Breast epithelium (tissue), 4 donors: ENCODE measurements around the gene SSR4. TPM values are rescaled to one million over a fixed set of nuclear protein-coding genes. Genes with fewer than 3 reads are reported as not detected.
"Not testable (repeated sequence)": the region's sequence is repeated elsewhere in the genome, so short reads cannot be mapped to it uniquely, and the experiment has no call there.

Experiments
- DNase-seq, 2 donors: peaks; one replicate each; pipeline ENCODE4 v3.0.0-alpha.2; 2019; ENCODE audit warnings: low spot score in 2 of 2
- H3K27ac ChIP-seq, 2 donors: fragments of 200-600 bp; sonication (generic) in 1 of 2; one replicate each; pipeline ENCODE4 v1.5.1; 2016 to 2019; ENCODE audit warnings: mild to moderate bottlenecking in 1 of 2
- H3K27me3 ChIP-seq, 2 donors: fragments of 200-600 bp; sonication (generic) in 1 of 2; one replicate each; pipeline versions ENCODE4 v1.5.1 to v1.6.0; 2017 to 2019; ENCODE audit warnings: control low read depth in 1 of 2, mild to moderate bottlenecking in 1 of 2
- H3K36me3 ChIP-seq: fragments of 200-600 bp; one replicate; pipeline ENCODE4 v1.5.1; 2019
- H3K4me1 ChIP-seq, 2 donors: fragments of 200-600 bp; sonication (generic); one replicate each; pipeline ENCODE4 v1.5.1; 2016 to 2019; ENCODE audit warnings: control low read depth in 1 of 2
- H3K4me3 ChIP-seq, 3 donors: fragments of 200-600 bp; sonication (generic); 1 replicate in 2 of 3; 2 replicates in 1 of 3; pipeline ENCODE4 v1.5.1; 2016 to 2019; ENCODE audit warnings: mild to moderate bottlenecking in 3 of 3, moderate library complexity in 2 of 3
- H3K9me3 ChIP-seq, 2 donors: fragments of 200-600 bp; sonication (generic) in 1 of 2; one replicate each; pipeline ENCODE4 v1.5.1; 2016 to 2019; ENCODE audit warnings: control low read depth in 1 of 2
- CTCF ChIP-seq, 3 donors: fragments of 450-650 bp; IDR thresholded peaks; one replicate each; pipeline ENCODE4 v1.5.1; 2016 to 2017; ENCODE audit warnings: antibody characterized with exemption in 3 of 3, mild to moderate bottlenecking in 3 of 3, moderate library complexity in 3 of 3
- POLR2A ChIP-seq: fragments of 450-650 bp; IDR thresholded peaks from one replicate; pipeline ENCODE4 v1.6.1; 2016; ENCODE audit warnings: antibody characterized with exemption, mild to moderate bottlenecking, moderate library complexity
- POLR2AphosphoS5 ChIP-seq, 3 donors: sonication (generic); formaldehyde crosslinking; IDR thresholded peaks; one replicate each; pipeline ENCODE4 v1.6.1; 2017; ENCODE audit warnings: antibody characterized with exemption in 3 of 3
- intact Hi-C: fragments of 100-400 bp; cut with DNase I; formaldehyde crosslinking; loops from one replicate; pipeline ENCODE4 v1.15.1; 2023; ENCODE audit warnings: low total_unique reads
- total RNA-seq, 3 donors: library from RNA; depleted of rRNA; stranded (reverse); fragments of >200 nt; gene quantifications; one replicate each; pipeline ENCODE4 v1.1.0, GENCODE V29; 2016

The SSR4 gene
- total RNA-seq, result 100 to 1,000 TPM; 112 to 252 (median 182) TPM

DNA sequence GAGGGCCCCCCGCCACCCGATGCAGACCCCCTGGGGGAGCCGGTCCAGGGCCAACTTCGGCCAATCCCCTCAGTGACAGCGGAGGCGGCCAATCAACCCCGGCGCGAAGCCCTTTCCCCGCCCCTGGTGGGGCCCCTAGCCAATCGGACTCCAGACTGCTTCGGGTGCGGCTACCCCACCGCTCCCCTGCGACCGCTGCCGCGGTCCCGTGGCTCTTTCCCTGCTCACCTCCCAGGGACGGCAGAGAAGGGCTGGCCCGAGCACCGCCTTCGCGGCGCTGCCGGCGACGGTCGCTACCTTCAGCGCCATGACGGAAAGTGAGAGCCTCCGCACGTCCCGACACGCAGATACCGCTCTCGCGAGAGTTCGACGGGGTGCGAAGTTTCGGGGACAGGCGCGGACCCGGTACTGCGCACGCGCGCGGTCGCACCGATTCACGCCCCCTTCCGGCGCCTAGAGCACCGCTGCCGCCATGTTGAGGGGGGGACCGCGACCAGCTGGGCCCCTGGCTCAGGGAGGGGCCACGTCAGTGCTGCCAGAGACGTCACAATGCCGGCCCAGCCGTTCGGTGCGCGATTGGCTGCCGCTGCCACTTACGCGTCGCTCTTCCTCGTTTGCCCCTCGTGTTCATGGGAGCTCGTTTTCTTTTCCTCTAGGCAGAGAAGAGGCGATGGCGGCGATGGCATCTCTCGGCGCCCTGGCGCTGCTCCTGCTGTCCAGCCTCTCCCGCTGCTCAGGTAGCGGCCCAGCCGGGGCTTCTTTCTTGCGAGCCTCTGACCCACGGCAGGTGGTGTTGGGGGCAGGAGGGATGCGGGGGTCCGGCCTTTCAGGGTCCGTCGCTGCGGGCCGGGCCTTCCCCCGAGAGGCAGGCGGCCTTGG is at the start of gene SSR4, which contains the start of gene IDH3G:
Gene SSR4 (plus strand): TSS at position 651 of the 879 bp plus-strand sequence. CDS start 20 bp downstream, at position 671.
Gene IDH3G (minus strand): TSS at position 358 of the 879 bp plus-strand sequence. CDS start 49 bp downstream, at position 309.
- H3K36me3 ChIP-seq, result no peaks in the 10 kb centered on the region
- H3K27ac ChIP-seq, result peak within 1 kb of the TSS; percentile 89 to 97
- H3K4me3 ChIP-seq, result peak within 1 kb of the TSS; percentile 56 to 83 (median 65)
- intact Hi-C loops, result loop anchor here (10.0 kb wide), 1 partner anchor 161 kb away; no protein-coding TSS in a partner anchor
- no peaks in the 10 kb centered on the region for H3K4me1 ChIP-seq
- peaks cover 0 to 37% of the 10 kb centered on the region in 2 donors for H3K27me3 ChIP-seq
- peak; percentile 89 to 90 for DNase-seq
- peaks cover 11 to 13% of the 10 kb centered on the region in 2 donors for H3K9me3 ChIP-seq
- TF ChIP-seq POLR2A, result no peak
- TF ChIP-seq POLR2AphosphoS5 (IDR thresholded peaks at IDR 0.05), result peak; percentile 46 to 77 (median 75)
- no peak for TF ChIP-seq CTCF (IDR thresholded peaks at IDR 0.05)

DNA sequence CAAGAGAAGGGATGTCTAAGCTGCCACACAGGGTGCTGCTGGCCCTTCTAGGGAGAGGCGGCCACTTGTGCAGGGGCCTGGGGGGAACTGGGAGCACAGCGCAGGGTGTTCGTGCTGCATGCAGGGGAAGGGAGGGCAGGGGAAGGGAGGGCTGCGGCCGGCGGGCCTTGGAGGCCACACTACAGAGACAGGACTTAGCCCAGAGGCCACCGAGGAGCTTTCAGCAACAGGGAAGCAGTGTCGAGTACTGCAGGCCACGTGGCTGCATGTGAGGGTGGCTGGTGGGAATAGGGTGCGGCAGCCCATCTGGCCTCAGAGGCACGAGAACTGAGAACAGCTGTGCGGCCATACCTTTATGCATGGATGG is 49.4 kb upstream of the SSR4 start:
- intact Hi-C loops, H3K9me3 ChIP-seq, H3K27ac ChIP-seq, H3K27me3 ChIP-seq, H3K36me3 ChIP-seq, DNase-seq, H3K4me3 ChIP-seq, H3K4me1 ChIP-seq: not testable (repeated sequence)

GRCh38 chrX:153746359-153746758 is 48.1 kb upstream of the SSR4 start:
- H3K4me3 ChIP-seq, result no peak overlapping the region
- H3K36me3 ChIP-seq, result no peaks in the 10 kb centered on the region
- no peak for DNase-seq
- no peak for TF ChIP-seq CTCF (IDR thresholded peaks at IDR 0.05)
- TF ChIP-seq POLR2AphosphoS5 (IDR thresholded peaks at IDR 0.05), result no peak
- no peak for TF ChIP-seq POLR2A
- intact Hi-C loops, result no loop called here
- no peaks in the 10 kb centered on the region for H3K4me1 ChIP-seq
- H3K9me3 ChIP-seq, result no peaks in the 10 kb centered on the region
- peaks cover 0 to 13% of the 10 kb centered on the region in 2 donors for H3K27me3 ChIP-seq
- no peak overlapping the region for H3K27ac ChIP-seq

- H3K36me3 ChIP-seq, DNase-seq, H3K4me1 ChIP-seq, intact Hi-C loops, H3K4me3 ChIP-seq, H3K27ac ChIP-seq, H3K9me3 ChIP-seq: not testable (repeated sequence)
- H3K27me3 ChIP-seq, result peaks cover 0 to 19% of the 10 kb centered on the region in 2 donors
Measured at GRCh38 chrX:153746991-153747390, 47.5 kb upstream of the SSR4 start.

- H3K27ac ChIP-seq, H3K36me3 ChIP-seq, intact Hi-C loops, H3K4me1 ChIP-seq, DNase-seq, H3K9me3 ChIP-seq, H3K4me3 ChIP-seq: not testable (repeated sequence)
- peaks cover 0 to 15% of the 10 kb centered on the region in 2 donors for H3K27me3 ChIP-seq
Measured at GRCh38 chrX:153749017-153749416, 45.5 kb upstream of the SSR4 start.

- H3K27me3 ChIP-seq, result peaks cover 0 to 11% of the 10 kb centered on the region in 2 donors
- H3K4me1 ChIP-seq, result no peaks in the 10 kb centered on the region
- no peaks in the 10 kb centered on the region for H3K36me3 ChIP-seq
- H3K4me3 ChIP-seq, result no peak overlapping the region
- no peak overlapping the region for H3K27ac ChIP-seq
- TF ChIP-seq POLR2AphosphoS5 (IDR thresholded peaks at IDR 0.05) (no peak), POLR2A (no peak), CTCF (IDR thresholded peaks at IDR 0.05) (no peak)
- no peak for DNase-seq
- intact Hi-C loops, result no loop called here
- no peaks in the 10 kb centered on the region for H3K9me3 ChIP-seq
Measured at GRCh38 chrX:153750127-153750774, 44.2 kb upstream of the SSR4 start.
